ENCODE data around the gene MUC2. TPM values are rescaled to one million over a fixed set of nuclear protein-coding genes. Genes with fewer than 3 reads are reported as not detected.
A peak's percentile ranks its signal among the peaks of the same experiment; 100 is the strongest.

Gene MUC2
- total RNA-seq (2021), result 0.03 and 0.04 TPM in 2 replicates
- not detected for Bru-seq, nascent RNA
- BruChase-seq, experiment 1, labeled RNA remaining after a 2-hour chase, result not detected
- BruChase-seq, experiment 2, labeled RNA remaining after a 6-hour chase, result not detected
- long read RNA-seq, result 0 reads

DNA sequence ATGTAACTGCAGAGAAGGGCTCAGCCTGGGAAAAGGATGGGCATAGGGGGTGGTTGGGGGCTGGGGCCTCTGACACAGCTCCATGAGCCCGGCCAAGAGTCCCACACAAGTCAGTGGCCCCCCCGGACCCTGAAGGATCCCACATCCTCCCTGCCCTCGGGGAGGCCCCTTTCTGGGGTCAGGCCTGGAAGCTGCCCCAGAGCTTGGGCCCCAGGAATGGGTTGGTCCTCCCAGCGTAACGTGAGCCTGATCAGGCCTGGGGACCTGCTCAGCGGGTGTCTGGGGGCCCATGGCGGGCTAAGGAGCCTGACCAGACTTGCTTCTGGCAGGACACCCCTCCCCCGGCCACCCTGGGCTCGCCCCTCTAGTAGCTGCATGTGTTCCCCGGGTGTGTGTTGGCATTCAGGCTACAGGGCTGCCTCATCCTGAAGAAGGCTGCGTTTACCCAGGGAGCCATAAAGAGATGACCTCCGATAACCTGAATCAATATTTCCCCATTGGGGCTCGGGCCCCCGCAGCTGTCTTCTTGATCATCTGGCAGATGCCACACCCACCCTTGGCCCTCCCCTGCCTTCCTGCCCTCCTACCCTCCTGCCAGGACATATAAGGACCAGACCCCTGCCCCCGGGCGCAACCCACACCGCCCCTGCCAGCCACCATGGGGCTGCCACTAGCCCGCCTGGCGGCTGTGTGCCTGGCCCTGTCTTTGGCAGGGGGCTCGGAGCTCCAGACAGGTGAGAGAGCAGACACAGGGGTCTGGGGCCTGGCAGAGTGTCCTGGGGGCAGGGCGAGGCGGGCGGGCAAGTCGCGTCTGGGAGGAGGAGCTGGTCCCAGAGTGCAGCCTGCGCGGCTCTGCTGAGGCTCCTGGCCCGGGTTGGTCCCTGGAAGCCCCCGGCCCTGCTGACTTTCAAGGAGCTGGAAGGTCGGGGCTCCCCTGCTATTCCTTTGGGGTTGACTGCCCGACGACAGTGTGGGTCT lies at the start of gene MUC2:
MUC2 (plus strand) TSS at position 631 of the 978 bp plus-strand sequence.
- TF ChIP-seq, protein P1, sequence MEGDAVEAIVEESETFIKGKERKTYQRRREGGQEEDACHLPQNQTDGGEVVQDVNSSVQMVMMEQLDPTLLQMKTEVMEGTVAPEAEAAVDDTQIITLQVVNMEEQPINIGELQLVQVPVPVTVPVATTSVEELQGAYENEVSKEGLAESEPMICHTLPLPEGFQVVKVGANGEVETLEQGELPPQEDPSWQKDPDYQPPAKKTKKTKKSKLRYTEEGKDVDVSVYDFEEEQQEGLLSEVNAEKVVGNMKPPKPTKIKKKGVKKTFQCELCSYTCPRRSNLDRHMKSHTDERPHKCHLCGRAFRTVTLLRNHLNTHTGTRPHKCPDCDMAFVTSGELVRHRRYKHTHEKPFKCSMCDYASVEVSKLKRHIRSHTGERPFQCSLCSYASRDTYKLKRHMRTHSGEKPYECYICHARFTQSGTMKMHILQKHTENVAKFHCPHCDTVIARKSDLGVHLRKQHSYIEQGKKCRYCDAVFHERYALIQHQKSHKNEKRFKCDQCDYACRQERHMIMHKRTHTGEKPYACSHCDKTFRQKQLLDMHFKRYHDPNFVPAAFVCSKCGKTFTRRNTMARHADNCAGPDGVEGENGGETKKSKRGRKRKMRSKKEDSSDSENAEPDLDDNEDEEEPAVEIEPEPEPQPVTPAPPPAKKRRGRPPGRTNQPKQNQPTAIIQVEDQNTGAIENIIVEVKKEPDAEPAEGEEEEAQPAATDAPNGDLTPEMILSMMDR (conservative IDR thresholded peaks at IDR 0.05), result no peak
- TF ChIP-seq EZH2 (IDR thresholded peaks at IDR 0.05; ENCODE audit: low read depth), result no peak
- intact Hi-C loops (cut with micrococcal nuclease; ENCODE audit: unreplicated experiment), result no loop called here
- Histone ChIP-seq H3K4me3 (no peak within 1 kb of the TSS), H3K36me3 (ENCODE audit: low read depth) (no peaks in the 10 kb centered on the region), H3K4me1 (replicated peaks; ENCODE audit: insufficient read depth) (peaks cover 22% of the 10 kb centered on the region), H3K9me2 (ENCODE audit: insufficient read depth) (no peaks in the 10 kb centered on the region), H3K79me2 (ENCODE audit: low read depth) (no peaks in the 10 kb centered on the region), H3K9me3 (ENCODE audit: insufficient read depth, low read depth) (no peaks in the 10 kb centered on the region), H2AFZ (no peak within 1 kb of the TSS), H3K4me2 (0 out of 2 replicates have a peak within 1 kb of the TSS, but pooled peaks have one; percentile 26), H3K27me3 (ENCODE audit: insufficient read depth, low read depth) (no peaks in the 10 kb centered on the region), H4K20me1 (ENCODE audit: insufficient read depth) (no peaks in the 10 kb centered on the region), H3K27ac (no peak within 1 kb of the TSS), H3F3A (ENCODE audit: insufficient read depth, low read depth) (no peaks in the 10 kb centered on the region)
- POLR2A ChIA-PET (ENCODE audit: unreplicated experiment), result no interaction called here
- no TSS peak for BruUV-seq (replicated peaks)
- CTCF ChIA-PET, result interaction anchor here (0.6 kb wide), 1 partner anchor 1084 kb away, joined by 3 read pairs; no protein-coding TSS in a partner anchor
- DNase-seq, result no peak

DNA sequence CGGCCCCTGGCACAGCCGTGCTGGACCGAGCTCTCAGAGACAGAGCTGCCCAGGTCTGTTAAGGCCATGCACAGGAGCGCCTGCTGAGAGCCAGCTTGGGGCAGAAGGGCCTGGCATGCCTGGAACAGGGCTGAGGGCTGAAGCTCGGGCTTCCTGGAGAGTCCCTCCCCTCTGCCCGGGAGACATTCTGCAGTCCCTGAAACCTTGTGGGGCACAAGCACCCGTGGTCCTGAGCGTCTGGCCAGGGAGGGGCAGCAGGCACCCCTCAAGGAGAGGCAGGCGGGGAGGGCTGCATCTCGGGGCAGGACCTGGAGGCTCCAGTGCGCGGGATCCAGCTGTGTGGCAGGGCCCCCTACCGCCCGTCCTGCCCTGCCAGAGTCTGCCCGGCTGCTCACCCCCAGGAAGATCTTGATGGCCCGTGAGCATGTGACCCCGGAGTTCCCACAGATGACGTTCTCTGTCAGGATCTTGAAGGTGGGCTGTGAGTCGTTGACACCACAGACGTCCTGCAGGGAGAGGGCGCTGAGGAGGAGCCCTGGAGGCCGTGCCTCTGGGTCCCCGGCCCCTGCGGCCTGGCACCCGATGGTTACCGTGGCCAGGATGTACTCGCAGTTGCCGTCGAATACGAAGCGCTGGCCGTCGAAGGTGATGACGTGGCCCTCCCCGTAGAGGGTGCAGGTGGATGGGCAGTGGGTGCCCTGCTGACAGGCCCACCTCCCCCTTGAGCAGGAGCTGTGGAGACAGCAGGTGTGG lies 49.1 kb upstream of the MUC2 start:
- Histone ChIP-seq H3F3A (ENCODE audit: insufficient read depth, low read depth) (no peaks in the 10 kb centered on the region), H3K27me3 (ENCODE audit: insufficient read depth, low read depth) (no peaks in the 10 kb centered on the region), H3K4me2 (no peak overlapping the region), H3K9me2 (ENCODE audit: insufficient read depth) (no peaks in the 10 kb centered on the region), H3K36me3 (ENCODE audit: low read depth) (no peaks in the 10 kb centered on the region), H3K79me2 (ENCODE audit: low read depth) (no peaks in the 10 kb centered on the region), H2AFZ (no peak overlapping the region), H3K4me1 (replicated peaks; ENCODE audit: insufficient read depth) (no peaks in the 10 kb centered on the region), H4K20me1 (ENCODE audit: insufficient read depth) (no peaks in the 10 kb centered on the region), H3K4me3 (no peak overlapping the region), H3K27ac (no peak overlapping the region), H3K9me3 (ENCODE audit: insufficient read depth, low read depth) (no peaks in the 10 kb centered on the region)
- TF ChIP-seq, protein P1 (conservative IDR thresholded peaks at IDR 0.05), result no peak
- TF ChIP-seq EZH2 (IDR thresholded peaks at IDR 0.05; ENCODE audit: low read depth), result no peak
- intact Hi-C loops (cut with micrococcal nuclease; ENCODE audit: unreplicated experiment), result no loop called here
- ChIA-PET CTCF (no interaction called here), POLR2A (ENCODE audit: unreplicated experiment) (no interaction called here)
- no TSS peak for BruUV-seq (replicated peaks)
- DNase-seq, result no peak

DNA sequence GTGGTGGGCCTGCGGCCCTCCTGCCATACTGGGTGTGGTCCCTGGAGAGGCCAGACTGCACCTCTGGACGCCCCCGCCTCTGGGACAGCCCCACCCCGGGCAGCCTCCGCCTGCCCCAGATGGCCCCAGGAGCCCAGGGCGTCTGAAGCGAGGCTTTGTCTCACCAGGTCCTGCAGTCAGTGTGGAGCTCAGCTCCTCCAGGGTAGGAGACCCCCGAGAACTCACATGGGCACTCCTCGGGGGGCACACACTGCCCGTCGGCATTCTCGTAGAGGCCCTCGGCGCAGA lies 48.6 kb upstream of the MUC2 start:
- TF ChIP-seq, protein P1 (conservative IDR thresholded peaks at IDR 0.05), result no peak
- Histone ChIP-seq H3K4me3 (no peak overlapping the region), H3K36me3 (ENCODE audit: low read depth) (no peaks in the 10 kb centered on the region), H3K4me2 (no peak overlapping the region), H3K79me2 (ENCODE audit: low read depth) (no peaks in the 10 kb centered on the region), H3K9me3 (ENCODE audit: insufficient read depth, low read depth) (no peaks in the 10 kb centered on the region), H3K9me2 (ENCODE audit: insufficient read depth) (no peaks in the 10 kb centered on the region), H3K27me3 (ENCODE audit: insufficient read depth, low read depth) (no peaks in the 10 kb centered on the region), H2AFZ (no peak overlapping the region), H3K27ac (no peak overlapping the region), H3K4me1 (replicated peaks; ENCODE audit: insufficient read depth) (no peaks in the 10 kb centered on the region), H3F3A (ENCODE audit: insufficient read depth, low read depth) (no peaks in the 10 kb centered on the region), H4K20me1 (ENCODE audit: insufficient read depth) (no peaks in the 10 kb centered on the region)
- ChIA-PET POLR2A (ENCODE audit: unreplicated experiment) (no interaction called here), CTCF (no interaction called here)
- DNase-seq, result no peak
- no TSS peak for BruUV-seq (replicated peaks)
- intact Hi-C loops (cut with micrococcal nuclease; ENCODE audit: unreplicated experiment), result no loop called here

Measured in PC-9 (cell line).